ENCODE results near the gene PHACTR1. TPM values are rescaled to one million over a fixed set of nuclear protein-coding genes. Genes with fewer than 3 reads are reported as not detected.

PHACTR1 gene
- total and polyA plus RNA-seq, 2 of the 4 experiments (the other 2 are of a cell fraction) = not detected

DNA sequence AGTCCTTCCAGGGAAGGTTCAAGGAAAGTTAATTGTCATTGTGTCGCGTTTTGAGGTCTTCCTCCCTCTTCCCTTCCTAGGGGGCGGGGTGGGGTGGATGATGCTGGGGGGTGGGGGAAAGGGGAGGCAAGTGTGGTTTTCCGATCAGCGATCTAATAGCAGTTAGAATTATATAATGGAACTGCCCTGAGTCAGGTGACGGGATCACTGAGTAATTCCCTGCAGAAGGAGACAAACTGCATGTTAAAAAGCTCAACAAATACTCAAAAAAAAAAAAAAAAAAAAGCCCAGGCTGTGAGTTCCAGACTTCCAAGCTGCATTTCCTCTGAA is 240.4 kb downstream of the PHACTR1 start:
- H3K4ac ChIP-seq (ENCODE audit: low read depth, low read length) = no peak overlapping the region
- H2BK15ac ChIP-seq (ENCODE audit: low read depth, low read length) = no peak overlapping the region
- H2BK20ac ChIP-seq (ENCODE audit: low read depth, low read length) = no peak overlapping the region
- H2BK5ac ChIP-seq (ENCODE audit: low read depth, low read length, poor library complexity, severe bottlenecking) = no peak overlapping the region
- DNase-seq (no peak), ATAC-seq (ENCODE audit: low read depth) (no peak)
- no peak overlapping the region for H4K91ac ChIP-seq (ENCODE audit: insufficient read depth, low read depth, low read length)
- no peak overlapping the region for H3K14ac ChIP-seq (replicated peaks; ENCODE audit: low read depth, low read length)
- peak overlapping the region; percentile 50 for H3K4me3 ChIP-seq (ENCODE audit: insufficient read depth, low read depth, low read length)
- no peak overlapping the region for H3K27ac ChIP-seq (ENCODE audit: insufficient read depth, low read length)
- dilution Hi-C loops (cut with HindIII; ENCODE audit: low sequenced_read_pairs, unreplicated experiment) (no loop called here), intact Hi-C loops (cut with micrococcal nuclease) (no loop called here), in situ Hi-C loops (cut with MboI; ENCODE audit: low sequenced_read_pairs) (no loop called here)
- H3K79me1 ChIP-seq (ENCODE audit: low read depth in 1 of 2, low read length in 2 of 2) = no peaks in the 10 kb centered on the region
- no peaks in the 10 kb centered on the region for H3K9me1 ChIP-seq (ENCODE audit: insufficient read depth, low read length)
- H3K18ac ChIP-seq (ENCODE audit: low read depth, low read length) = no peak overlapping the region
- no CpG with 5 or more reads among the region's 6 CpGs for WGBS, 2 experiments (ENCODE audit: extremely low coverage in 2 of 2, insufficient read length in 1 of 2)
- no peaks in the 10 kb centered on the region for H4K20me1 ChIP-seq (ENCODE audit: insufficient read depth, low read length)
- H3K9ac ChIP-seq (ENCODE audit: low read depth, low read length) = no peak overlapping the region
- no peak overlapping the region for H4K5ac ChIP-seq (ENCODE audit: low read depth, low read length)
- ChIA-PET POLR2A (ENCODE audit: unreplicated experiment) (interaction anchor here (0.6 kb wide), 1 partner anchor 115 kb away, joined by 6 read pairs; no protein-coding TSS in a partner anchor), CTCF (interaction anchor here (0.6 kb wide), 1 partner anchor 1376 kb away, joined by 5 read pairs; no protein-coding TSS in a partner anchor)
- H2AK9ac ChIP-seq (replicated peaks; ENCODE audit: low read depth, low read length, poor library complexity) = no peak overlapping the region
- no peak overlapping the region for H2BK120ac ChIP-seq (ENCODE audit: low read depth, low read length)
- TF ChIP-seq FOS (IDR thresholded peaks at IDR 0.05; ENCODE audit: low read depth, low read length) = no peak
- TF ChIP-seq MAFK (IDR thresholded peaks at IDR 0.05; ENCODE audit: low read depth, low read length) = no peak
- TF ChIP-seq CEBPB (IDR thresholded peaks at IDR 0.05; ENCODE audit: low read depth, low read length) = no peak
- TF ChIP-seq, protein P1, sequence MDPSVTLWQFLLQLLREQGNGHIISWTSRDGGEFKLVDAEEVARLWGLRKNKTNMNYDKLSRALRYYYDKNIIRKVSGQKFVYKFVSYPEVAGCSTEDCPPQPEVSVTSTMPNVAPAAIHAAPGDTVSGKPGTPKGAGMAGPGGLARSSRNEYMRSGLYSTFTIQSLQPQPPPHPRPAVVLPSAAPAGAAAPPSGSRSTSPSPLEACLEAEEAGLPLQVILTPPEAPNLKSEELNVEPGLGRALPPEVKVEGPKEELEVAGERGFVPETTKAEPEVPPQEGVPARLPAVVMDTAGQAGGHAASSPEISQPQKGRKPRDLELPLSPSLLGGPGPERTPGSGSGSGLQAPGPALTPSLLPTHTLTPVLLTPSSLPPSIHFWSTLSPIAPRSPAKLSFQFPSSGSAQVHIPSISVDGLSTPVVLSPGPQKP (IDR thresholded peaks at IDR 0.05; ENCODE audit: borderline replicate concordance, low read depth, low read length) = no peak
- no peak for TF ChIP-seq MAZ (IDR thresholded peaks at IDR 0.05; ENCODE audit: borderline replicate concordance, low read depth, low read length)
- TF ChIP-seq, protein P2, sequence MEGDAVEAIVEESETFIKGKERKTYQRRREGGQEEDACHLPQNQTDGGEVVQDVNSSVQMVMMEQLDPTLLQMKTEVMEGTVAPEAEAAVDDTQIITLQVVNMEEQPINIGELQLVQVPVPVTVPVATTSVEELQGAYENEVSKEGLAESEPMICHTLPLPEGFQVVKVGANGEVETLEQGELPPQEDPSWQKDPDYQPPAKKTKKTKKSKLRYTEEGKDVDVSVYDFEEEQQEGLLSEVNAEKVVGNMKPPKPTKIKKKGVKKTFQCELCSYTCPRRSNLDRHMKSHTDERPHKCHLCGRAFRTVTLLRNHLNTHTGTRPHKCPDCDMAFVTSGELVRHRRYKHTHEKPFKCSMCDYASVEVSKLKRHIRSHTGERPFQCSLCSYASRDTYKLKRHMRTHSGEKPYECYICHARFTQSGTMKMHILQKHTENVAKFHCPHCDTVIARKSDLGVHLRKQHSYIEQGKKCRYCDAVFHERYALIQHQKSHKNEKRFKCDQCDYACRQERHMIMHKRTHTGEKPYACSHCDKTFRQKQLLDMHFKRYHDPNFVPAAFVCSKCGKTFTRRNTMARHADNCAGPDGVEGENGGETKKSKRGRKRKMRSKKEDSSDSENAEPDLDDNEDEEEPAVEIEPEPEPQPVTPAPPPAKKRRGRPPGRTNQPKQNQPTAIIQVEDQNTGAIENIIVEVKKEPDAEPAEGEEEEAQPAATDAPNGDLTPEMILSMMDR (conservative IDR thresholded peaks at IDR 0.05; ENCODE audit: low read depth, low read length) = no peak
- TF ChIP-seq NFE2L2 (IDR thresholded peaks at IDR 0.05; ENCODE audit: low read depth, low read length) = no peak
- no peak for TF ChIP-seq SMC3 (IDR thresholded peaks at IDR 0.05; ENCODE audit: low read depth, low read length)
- no peak for TF ChIP-seq RCOR1 (IDR thresholded peaks at IDR 0.05; ENCODE audit: insufficient replicate concordance, low read length)
- TF ChIP-seq, protein P3, sequence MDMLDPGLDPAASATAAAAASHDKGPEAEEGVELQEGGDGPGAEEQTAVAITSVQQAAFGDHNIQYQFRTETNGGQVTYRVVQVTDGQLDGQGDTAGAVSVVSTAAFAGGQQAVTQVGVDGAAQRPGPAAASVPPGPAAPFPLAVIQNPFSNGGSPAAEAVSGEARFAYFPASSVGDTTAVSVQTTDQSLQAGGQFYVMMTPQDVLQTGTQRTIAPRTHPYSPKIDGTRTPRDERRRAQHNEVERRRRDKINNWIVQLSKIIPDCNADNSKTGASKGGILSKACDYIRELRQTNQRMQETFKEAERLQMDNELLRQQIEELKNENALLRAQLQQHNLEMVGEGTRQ (IDR thresholded peaks at IDR 0.05; ENCODE audit: low read depth, low read length) = no peak
- no peak for TF ChIP-seq POLR2A (IDR thresholded peaks at IDR 0.05; ENCODE audit: low read depth, low read length)
- no peak for TF ChIP-seq RAD21 (IDR thresholded peaks at IDR 0.05; ENCODE audit: low read length)
- TF ChIP-seq RFX5 (IDR thresholded peaks at IDR 0.05; ENCODE audit: low read depth, low read length) = no peak
- TF ChIP-seq BHLHE40 (IDR thresholded peaks at IDR 0.05; ENCODE audit: low read depth, low read length) = no peak
- TF ChIP-seq MXI1 (IDR thresholded peaks at IDR 0.05; ENCODE audit: borderline replicate concordance, low read depth, low read length) = no peak
- no peak overlapping the region for H4K8ac ChIP-seq (ENCODE audit: low read depth in 2 of 2, low read length in 2 of 2)
- no peaks in the 10 kb centered on the region for H3K36me3 ChIP-seq (ENCODE audit: control insufficient read depth, insufficient read depth, low read length)
- peak overlapping the region; percentile 87 for H3K4me2 ChIP-seq (ENCODE audit: low read depth, low read length)
- no peak overlapping the region for H2AK5ac ChIP-seq (ENCODE audit: low read depth, low read length)
- no peak overlapping the region for H2AFZ ChIP-seq (replicated peaks; ENCODE audit: low read length, poor library complexity)
- H3K27me3 ChIP-seq (ENCODE audit: control insufficient read depth, insufficient read depth, low read length) = peaks cover 3% of the 10 kb centered on the region; the same call in 1 of the 2 replicates
- no peak overlapping the region for H3K23ac ChIP-seq (ENCODE audit: low read depth, low read length)
- no TSS peak for BruUV-seq (replicated peaks)
- H3K56ac ChIP-seq (ENCODE audit: extremely low read depth, insufficient read depth, low read length) = no peak overlapping the region
- H3K9me3 ChIP-seq (ENCODE audit: control insufficient read depth, insufficient read depth, low read length) = no peaks in the 10 kb centered on the region
- H3K4me1 ChIP-seq (ENCODE audit: control insufficient read depth, insufficient read depth, low read length) = no peaks in the 10 kb centered on the region
